IPS-NIHi7 (cell line): ENCODE measurements around the gene CST1.
"Not testable (repeated sequence)": the region's sequence is repeated elsewhere in the genome, so short reads cannot be mapped to it uniquely, and the experiment has no call there.

ENCODE experiments used
- DNase-seq: peaks from one replicate; pipeline ENCODE4 v3.0.0; 2012; ENCODE audit warnings: mixed read lengths; ENCODE audit errors: extremely low spot score

Gene CST1

GRCh38 chr20:23750786-23751185 lies at the start of gene CST1:
Gene CST1 (minus strand): TSS chr20:23750935. CDS start chr20:23750866, 69 bp downstream.
- DNase-seq = not testable (repeated sequence)

GRCh38 chr20:23799216-23799847 lies 48.6 kb upstream of the CST1 start:
- DNase-seq = not testable (repeated sequence)

- no peak for DNase-seq
Measured at GRCh38 chr20:23795526-23795925, 44.8 kb upstream of the CST1 start.

- DNase-seq = no peak
Measured at GRCh38 chr20:23794841-23795240, 44.1 kb upstream of the CST1 start.

- no peak for DNase-seq
Measured at GRCh38 chr20:23794065-23794464, 43.3 kb upstream of the CST1 start.

- DNase-seq = no peak
Measured at GRCh38 chr20:23783447-23783846, 32.7 kb upstream of the CST1 start.

- DNase-seq = peak; percentile 71
Measured at GRCh38 chr20:23782366-23782983, 31.7 kb upstream of the CST1 start.

GRCh38 chr20:23778676-23779075 lies 27.9 kb upstream of the CST1 start:
- not testable (repeated sequence) for DNase-seq

- DNase-seq = not testable (repeated sequence)
Measured at GRCh38 chr20:23777380-23777779, 26.6 kb upstream of the CST1 start.

GRCh38 chr20:23776067-23776771 lies 25.5 kb upstream of the CST1 start:
- peak; percentile 54 for DNase-seq

GRCh38 chr20:23774081-23774480 lies 23.3 kb upstream of the CST1 start:
- DNase-seq = no peak

GRCh38 chr20:23773579-23773978 lies 22.8 kb upstream of the CST1 start:
- no peak for DNase-seq

GRCh38 chr20:23773127-23773526 lies 22.4 kb upstream of the CST1 start:
- DNase-seq = no peak

GRCh38 chr20:23772074-23772473 lies 21.3 kb upstream of the CST1 start:
- no peak for DNase-seq

GRCh38 chr20:23770384-23770783 lies 19.6 kb upstream of the CST1 start:
- no peak for DNase-seq

GRCh38 chr20:23768520-23768919 lies 17.8 kb upstream of the CST1 start:
- DNase-seq = not testable (repeated sequence)

- no peak for DNase-seq
Measured at GRCh38 chr20:23766531-23766930, 15.8 kb upstream of the CST1 start.

- DNase-seq = no peak
Measured at GRCh38 chr20:23765578-23765977, 14.8 kb upstream of the CST1 start.

GRCh38 chr20:23764630-23765029 lies 13.9 kb upstream of the CST1 start:
- DNase-seq = not testable (repeated sequence)

GRCh38 chr20:23763345-23763744 lies 12.6 kb upstream of the CST1 start:
- no peak for DNase-seq

- no peak for DNase-seq
Measured at GRCh38 chr20:23759306-23759940, 8.7 kb upstream of the CST1 start.

GRCh38 chr20:23756792-23757191 lies 6.1 kb upstream of the CST1 start:
- not testable (repeated sequence) for DNase-seq
